Stimulated activated naive B cell treated with anti-CD40 and anti-IgM and Interleukin-4, amounts not matched to agents 10 μg/mL and 1 μg/mL and 100 μg/mL, for 72 hours (primary cell): ENCODE data around the gene SERINC5.

Experiments
- ATAC-seq, 2 donors: fragments of 150-1000 bp; cut with Tn5 transposase; replicated peaks; 2 replicates each; pipeline ENCODE4 v1.10.0; 2021; ENCODE audit warnings: moderate library complexity in 1 of 2
- DNase-seq: peaks from one replicate; pipeline ENCODE4 v3.0.0; 2021
- H3K27ac Mint-ChIP-seq: one replicate; pipeline ENCODE4 v1.8.0; 2022; ENCODE audit warnings: mild to moderate bottlenecking, mixed read lengths
- H3K27me3 Mint-ChIP-seq, 2 donors: one replicate each; pipeline ENCODE4 v1.8.0; 2022; ENCODE audit warnings: mixed read lengths in 2 of 2
- H3K36me3 Mint-ChIP-seq, 2 donors: one replicate each; pipeline ENCODE4 v1.8.0; 2022; ENCODE audit warnings: mixed read lengths in 2 of 2, mild to moderate bottlenecking in 1 of 2
- H3K4me1 Mint-ChIP-seq, 2 donors: one replicate each; pipeline ENCODE4 v1.8.0; 2022; ENCODE audit warnings: mixed read lengths in 2 of 2, mild to moderate bottlenecking in 1 of 2
- H3K4me3 Mint-ChIP-seq, 2 donors: one replicate each; pipeline ENCODE4 v1.8.0; 2022; ENCODE audit warnings: mild to moderate bottlenecking in 2 of 2, mixed read lengths in 2 of 2, moderate library complexity in 1 of 2
- H3K9me3 Mint-ChIP-seq, 2 donors: one replicate each; pipeline ENCODE4 v1.8.0; 2022; ENCODE audit warnings: mixed read lengths in 2 of 2, mild to moderate bottlenecking in 1 of 2

SERINC5 gene

DNA sequence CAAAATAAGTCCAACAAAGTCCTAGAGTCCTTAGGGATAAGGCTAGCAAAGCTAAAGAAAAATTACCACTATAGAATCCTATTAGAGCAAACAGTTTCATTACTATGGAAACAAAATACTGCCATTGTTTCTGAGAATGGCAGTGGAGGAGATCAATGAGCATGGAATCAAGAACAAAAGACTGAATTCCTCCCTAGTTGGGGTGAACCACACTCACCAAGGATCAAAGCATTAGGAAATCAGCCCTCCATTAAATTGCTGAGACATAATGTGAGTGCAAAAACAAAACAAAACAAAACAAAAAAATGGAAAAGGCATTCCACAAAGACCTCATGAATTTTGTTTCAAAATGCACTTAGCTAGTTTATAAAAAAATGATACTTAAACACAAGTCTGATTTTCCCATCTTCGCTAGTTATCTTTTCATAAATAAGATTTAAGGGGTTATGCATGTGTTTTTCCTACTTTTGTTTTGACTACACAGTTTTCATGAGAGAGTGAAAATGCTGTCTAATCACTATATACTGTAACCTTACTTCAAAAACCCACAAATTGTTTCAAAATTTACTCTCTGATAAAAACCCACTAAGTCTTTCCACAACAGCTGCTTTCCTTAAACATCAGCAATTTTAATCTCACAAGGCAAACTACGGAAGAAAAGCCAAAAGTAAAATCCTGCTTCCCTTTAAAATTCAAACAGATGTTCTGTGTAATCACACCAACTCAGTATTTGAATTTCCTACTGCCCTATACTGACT, 9.7 kb downstream of the SERINC5 start:
- Mint-ChIP-seq H3K4me1 (peaks cover 34 to 59% of the 10 kb centered on the region in 2 donors), H3K27ac (no peak overlapping the region), H3K4me3 (peak overlapping the region in 1 of 2 donors; percentile 8), H3K36me3 (peaks cover 24 to 28% of the 10 kb centered on the region in 2 donors), H3K27me3 (no peaks in the 10 kb centered on the region), H3K9me3 (peaks cover 7 to 8% of the 10 kb centered on the region in 2 donors)
- ATAC-seq, result no peak
- no peak for DNase-seq

DNA sequence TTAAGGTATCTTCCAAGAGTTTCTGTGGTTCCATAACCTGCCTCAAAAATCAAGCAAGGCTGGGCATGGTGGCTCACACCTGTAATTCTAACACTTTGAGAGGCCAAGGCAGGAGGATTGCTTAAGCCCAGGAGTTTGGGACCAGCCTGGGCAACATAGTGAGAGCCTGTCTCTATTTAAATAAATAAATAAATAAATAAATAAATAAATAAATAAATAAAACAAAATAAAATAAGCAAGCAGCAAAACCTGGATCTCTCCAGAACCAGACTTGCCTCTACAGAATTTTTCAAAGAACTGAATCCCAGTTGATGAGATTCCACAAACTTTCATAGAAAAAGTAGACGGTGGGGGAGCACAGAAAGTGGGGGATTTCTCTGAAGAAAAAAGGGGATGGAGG, 12.3 kb downstream of the SERINC5 start:
- Mint-ChIP-seq H3K36me3 (peaks cover 25% of the 10 kb centered on the region in 2 donors), H3K27me3 (no peaks in the 10 kb centered on the region), H3K27ac (no peak overlapping the region), H3K4me1 (peaks cover 39 to 73% of the 10 kb centered on the region in 2 donors), H3K4me3 (no peak overlapping the region), H3K9me3 (peaks cover 7 to 8% of the 10 kb centered on the region in 2 donors)
- ATAC-seq, result no peak
- DNase-seq, result no peak

DNA sequence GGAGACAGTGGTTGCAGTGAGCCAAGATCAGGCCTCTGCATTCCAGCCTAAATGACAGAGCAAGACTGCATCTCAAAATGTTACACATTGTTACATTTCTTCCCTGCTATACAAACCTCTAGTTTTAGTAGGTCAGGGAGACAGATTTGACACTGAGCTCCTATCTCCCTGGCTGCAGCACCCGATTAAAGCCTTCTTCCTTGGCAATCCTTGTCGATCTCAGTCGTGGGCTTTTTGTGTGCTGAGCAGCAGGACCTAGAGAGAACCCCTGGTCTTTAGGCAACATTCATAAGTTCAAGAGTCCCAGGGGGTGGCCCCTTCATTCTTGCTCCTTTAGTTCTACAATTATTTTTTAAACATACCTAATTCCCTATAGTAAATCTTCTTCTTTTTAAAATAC, 13.0 kb downstream of the SERINC5 start:
- peaks cover 7 to 8% of the 10 kb centered on the region in 2 donors for H3K9me3 Mint-ChIP-seq
- no peak overlapping the region for H3K4me3 Mint-ChIP-seq
- no peak for DNase-seq
- peaks cover 25% of the 10 kb centered on the region in 2 donors for H3K36me3 Mint-ChIP-seq
- peaks cover 34 to 68% of the 10 kb centered on the region in 2 donors for H3K4me1 Mint-ChIP-seq
- no peak for ATAC-seq
- no peaks in the 10 kb centered on the region for H3K27me3 Mint-ChIP-seq
- H3K27ac Mint-ChIP-seq, result peak overlapping the region; percentile 65

DNA sequence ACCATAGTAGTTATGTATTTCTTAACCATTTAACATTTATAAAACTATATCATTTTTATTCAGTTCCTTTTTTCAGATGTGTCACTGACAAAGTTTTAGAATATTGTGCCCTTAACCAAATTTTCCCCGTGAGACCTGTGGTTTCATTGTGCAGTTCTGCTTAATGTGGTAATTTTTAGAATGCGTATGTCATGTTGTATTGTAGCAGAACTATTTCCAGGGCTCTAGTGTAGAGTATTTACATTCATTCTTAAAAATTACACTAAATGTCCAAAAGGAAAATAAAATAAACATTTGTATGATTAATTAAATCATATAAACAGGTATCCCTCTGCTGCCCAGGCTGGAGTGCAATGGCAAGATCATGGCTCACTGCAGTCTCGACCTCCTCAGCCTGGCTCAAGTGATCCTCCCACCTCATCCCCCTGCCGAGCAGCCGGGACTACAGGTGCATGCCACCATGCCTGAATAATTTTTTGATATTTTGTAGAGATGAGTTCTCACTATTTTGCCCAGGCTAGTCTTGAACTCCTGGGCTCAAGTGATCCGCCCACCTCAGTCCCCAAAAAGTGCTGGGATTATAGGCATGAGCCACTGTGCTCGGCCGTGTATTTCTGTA, 15.4 kb downstream of the SERINC5 start:
- H3K27ac Mint-ChIP-seq, result peak overlapping the region; percentile 75
- H3K4me1 Mint-ChIP-seq, result peaks cover 26 to 55% of the 10 kb centered on the region in 2 donors
- H3K4me3 Mint-ChIP-seq, result peak overlapping the region; percentile 68 to 74
- H3K9me3 Mint-ChIP-seq, result peaks cover 7 to 8% of the 10 kb centered on the region in 2 donors
- DNase-seq, result peak; percentile 41
- no peaks in the 10 kb centered on the region for H3K27me3 Mint-ChIP-seq
- ATAC-seq, result peak; percentile 92 to 95
- H3K36me3 Mint-ChIP-seq, result peaks cover 27 to 30% of the 10 kb centered on the region in 2 donors

DNA sequence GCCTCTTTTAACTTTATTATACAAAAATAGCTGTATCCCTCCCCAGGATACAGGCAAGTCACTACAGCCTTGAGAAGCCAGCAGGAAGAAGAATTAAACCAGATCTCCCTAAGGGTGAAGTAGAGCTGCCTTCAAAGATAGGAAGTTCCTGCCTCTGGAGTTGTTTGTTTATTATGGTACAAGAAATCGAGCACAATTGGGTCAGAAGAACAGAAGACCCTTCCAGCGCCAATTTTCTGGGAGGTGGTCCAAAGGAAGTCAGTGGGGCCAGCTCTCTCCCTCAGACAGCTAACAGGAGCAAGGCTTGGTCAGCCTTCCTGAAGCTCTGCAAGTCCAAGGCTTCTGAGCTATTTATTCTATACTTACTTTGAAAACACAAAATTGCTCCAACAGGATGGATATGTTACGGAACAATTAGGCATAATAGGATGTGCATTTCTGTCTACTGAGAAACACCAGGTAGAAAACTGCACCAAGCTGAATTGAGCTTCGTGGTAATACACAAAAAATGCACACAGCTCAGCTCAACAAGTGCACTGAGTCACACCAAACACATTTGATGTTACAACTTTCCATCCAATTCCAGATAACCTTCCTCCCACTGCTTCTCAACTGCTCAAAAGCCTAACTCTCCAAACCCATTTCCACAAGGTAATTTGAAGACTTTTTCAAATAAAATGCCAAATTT, 16.0 kb downstream of the SERINC5 start:
- Mint-ChIP-seq H3K4me3 (peak overlapping the region; percentile 29 to 33), H3K9me3 (peaks cover 6 to 7% of the 10 kb centered on the region in 2 donors), H3K27me3 (no peaks in the 10 kb centered on the region), H3K4me1 (peaks cover 23 to 52% of the 10 kb centered on the region in 2 donors), H3K36me3 (peaks cover 22 to 24% of the 10 kb centered on the region in 2 donors), H3K27ac (peak overlapping the region; percentile 67)
- ATAC-seq, result peak; percentile 69 to 70
- DNase-seq, result no peak

DNA sequence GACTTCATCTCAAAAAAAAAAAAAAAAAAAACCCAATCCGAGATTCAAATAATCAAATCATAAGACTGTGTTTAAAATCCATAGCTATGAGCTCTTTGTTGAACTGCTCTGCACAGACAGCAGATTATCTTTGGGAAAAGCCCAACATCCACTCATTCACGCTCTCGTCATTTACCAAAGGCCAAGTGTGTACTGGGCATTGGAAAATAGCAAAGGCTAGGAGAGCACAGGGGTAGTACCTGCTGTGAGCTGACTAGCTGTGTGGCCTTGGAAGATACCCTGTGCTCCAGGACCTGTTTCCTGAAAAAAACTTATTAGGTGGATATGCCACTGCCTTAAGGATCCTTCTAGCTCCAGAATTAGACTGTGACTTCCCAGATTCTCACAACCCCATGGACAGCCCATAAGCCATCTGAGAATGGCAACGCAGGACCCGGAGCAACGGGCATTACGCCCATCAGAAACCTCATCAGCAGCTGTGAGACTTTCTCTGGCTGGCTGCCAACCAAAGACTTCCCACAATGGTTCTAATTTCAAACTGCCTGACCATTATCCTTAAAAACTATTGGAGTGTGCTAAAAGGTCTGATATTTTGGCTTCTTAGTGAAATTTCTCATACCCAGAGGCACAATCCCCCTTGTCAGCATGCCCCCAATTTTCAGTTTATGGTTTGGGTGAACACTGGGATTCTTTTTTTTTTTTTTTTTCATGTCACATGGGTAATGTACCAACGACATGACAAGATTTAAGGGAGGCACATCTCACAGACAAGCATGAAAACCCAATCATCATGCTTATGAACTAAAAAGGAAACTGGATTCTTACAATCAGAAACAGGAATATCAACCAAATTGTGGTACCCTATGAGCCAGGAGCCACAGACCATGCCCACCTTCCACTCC, 16.8 kb downstream of the SERINC5 start:
- peaks cover 4 to 9% of the 10 kb centered on the region in 2 donors for H3K9me3 Mint-ChIP-seq
- DNase-seq, result no peak
- no peak for ATAC-seq
- H3K4me1 Mint-ChIP-seq, result peaks cover 26 to 56% of the 10 kb centered on the region in 2 donors
- peaks cover 20 to 22% of the 10 kb centered on the region in 2 donors for H3K36me3 Mint-ChIP-seq
- H3K4me3 Mint-ChIP-seq, result peak overlapping the region; percentile 29 to 33
- H3K27ac Mint-ChIP-seq, result peak overlapping the region; percentile 67
- no peaks in the 10 kb centered on the region for H3K27me3 Mint-ChIP-seq

DNA sequence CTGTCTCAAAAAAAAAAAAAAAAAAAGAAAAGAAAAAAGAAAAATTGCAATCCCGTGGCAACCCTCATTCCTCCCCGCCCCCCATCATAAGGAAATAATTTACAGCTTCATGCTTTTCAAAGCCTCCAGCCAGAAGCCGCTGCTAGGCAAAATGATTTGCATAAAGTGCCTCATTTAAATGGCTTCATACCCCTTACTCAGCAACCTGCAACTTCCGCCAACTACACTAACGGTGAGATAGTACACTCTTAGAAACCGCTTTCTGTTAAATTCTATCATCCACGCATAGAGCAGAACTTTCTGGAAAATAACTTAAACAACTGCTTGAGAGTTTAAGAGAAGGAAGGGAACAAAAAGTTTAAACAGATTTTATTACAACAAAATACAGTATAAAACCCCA, 17.8 kb downstream of the SERINC5 start:
- H3K36me3 Mint-ChIP-seq, result peaks cover 18 to 19% of the 10 kb centered on the region in 2 donors
- DNase-seq, result no peak

DNA sequence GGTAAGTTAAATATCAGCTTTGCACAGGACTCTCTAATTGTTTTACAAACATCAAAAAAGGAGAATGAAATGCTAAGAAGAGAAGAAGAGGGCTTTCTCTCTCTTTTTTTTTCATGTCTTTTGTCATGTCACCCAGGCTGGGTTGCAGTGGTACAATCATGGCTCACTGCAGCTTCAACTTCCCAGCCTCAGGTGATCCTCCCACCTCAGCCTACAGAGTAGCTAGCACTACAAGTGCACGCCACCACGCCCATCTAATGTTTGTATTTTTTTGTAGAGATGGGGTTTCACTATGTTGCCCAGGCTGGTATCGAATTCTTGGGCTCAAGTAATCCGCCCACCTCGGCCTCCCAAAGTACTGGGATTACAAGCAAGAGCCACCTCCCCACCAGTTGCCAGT, 18.6 kb downstream of the SERINC5 start:
- Mint-ChIP-seq H3K4me1 (peaks cover 26 to 51% of the 10 kb centered on the region in 2 donors), H3K4me3 (no peak overlapping the region)

More for the DNA sequence above, 17.8 kb downstream of the SERINC5 start:
- Mint-ChIP-seq H3K4me3 (no peak overlapping the region), H3K4me1 (peaks cover 26 to 54% of the 10 kb centered on the region in 2 donors), H3K9me3 (peaks cover 4 to 7% of the 10 kb centered on the region in 2 donors), H3K27me3 (no peaks in the 10 kb centered on the region), H3K27ac (peak overlapping the region; percentile 14)
- no peak for ATAC-seq

DNA sequence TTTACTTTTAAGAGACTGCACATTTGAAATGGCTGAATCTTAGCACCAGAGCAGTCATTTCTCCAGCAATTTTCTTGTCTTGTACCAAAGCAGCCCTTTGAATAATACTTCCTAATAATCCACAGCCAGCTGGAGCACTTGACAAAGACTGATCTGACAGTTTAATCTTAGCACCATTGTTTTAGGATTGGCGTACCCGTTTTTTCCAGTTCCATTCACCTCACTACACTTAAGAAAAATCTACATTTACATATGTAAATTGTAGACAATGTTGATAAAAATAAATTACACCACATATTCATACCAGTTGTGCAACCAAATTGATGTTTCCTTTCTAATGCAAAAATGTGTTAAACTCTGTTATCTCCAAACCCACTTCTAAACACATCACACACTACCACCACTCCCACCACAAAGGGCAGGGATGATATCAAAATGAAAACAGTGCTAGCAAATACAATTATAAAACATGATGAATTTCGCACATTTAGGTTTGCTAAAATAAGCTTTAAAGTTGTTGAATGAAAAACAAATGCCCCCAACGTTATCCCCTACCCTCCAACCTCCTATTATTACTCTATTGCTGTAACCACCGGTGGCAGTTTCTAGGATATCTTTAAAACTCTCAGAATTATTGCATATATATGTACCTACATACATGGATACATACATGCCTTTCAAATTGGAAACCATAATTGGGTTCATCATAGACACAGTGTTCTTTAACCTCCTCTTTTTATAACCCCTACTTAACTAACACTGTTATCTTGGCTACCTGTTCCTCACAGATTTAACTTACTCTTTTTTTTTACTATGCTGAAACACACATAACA, 21.5 kb downstream of the SERINC5 start:
- ATAC-seq, result no peak

More for the DNA sequence above, 18.6 kb downstream of the SERINC5 start:
- Mint-ChIP-seq H3K27ac (no peak overlapping the region), H3K36me3 (peaks cover 15% of the 10 kb centered on the region in 2 donors), H3K27me3 (no peaks in the 10 kb centered on the region), H3K9me3 (peaks cover 4 to 7% of the 10 kb centered on the region in 2 donors)
- no peak for ATAC-seq
- no peak for DNase-seq

DNA sequence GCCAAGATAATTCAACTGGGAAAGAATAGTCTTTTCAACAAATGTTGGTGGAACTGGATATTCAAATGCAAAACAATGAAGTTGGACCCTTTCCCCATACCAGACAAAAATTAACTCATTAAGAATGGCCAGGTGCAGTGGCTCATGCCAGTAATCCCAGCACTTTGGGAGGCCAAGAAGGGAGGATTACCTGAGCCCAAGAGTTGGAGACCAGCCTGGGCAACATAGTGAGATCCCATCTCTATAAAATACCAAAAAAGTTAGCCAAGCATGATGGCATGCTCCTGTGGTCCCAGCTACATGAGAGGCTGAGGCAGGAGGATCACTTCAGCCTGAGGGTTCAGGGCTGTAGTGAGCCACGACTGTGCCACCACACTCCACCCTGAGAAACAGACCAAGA, 24.2 kb downstream of the SERINC5 start:
- Mint-ChIP-seq H3K9me3 (peaks cover 0 to 1% of the 10 kb centered on the region in 2 donors), H3K4me1 (peaks cover 16 to 33% of the 10 kb centered on the region in 2 donors), H3K27ac (peak overlapping the region; percentile 73), H3K36me3 (peaks cover under 1 to 8% of the 10 kb centered on the region in 2 donors), H3K4me3 (no peak overlapping the region), H3K27me3 (no peaks in the 10 kb centered on the region)
- DNase-seq (no peak), ATAC-seq (no peak)

More for the DNA sequence above, 21.5 kb downstream of the SERINC5 start:
- Mint-ChIP-seq H3K4me1 (peaks cover 25 to 48% of the 10 kb centered on the region in 2 donors), H3K4me3 (no peak overlapping the region), H3K36me3 (peaks cover 3 to 8% of the 10 kb centered on the region in 2 donors), H3K27ac (no peak overlapping the region), H3K9me3 (peaks cover 0 to 1% of the 10 kb centered on the region in 2 donors), H3K27me3 (no peaks in the 10 kb centered on the region)
- DNase-seq, result no peak

DNA sequence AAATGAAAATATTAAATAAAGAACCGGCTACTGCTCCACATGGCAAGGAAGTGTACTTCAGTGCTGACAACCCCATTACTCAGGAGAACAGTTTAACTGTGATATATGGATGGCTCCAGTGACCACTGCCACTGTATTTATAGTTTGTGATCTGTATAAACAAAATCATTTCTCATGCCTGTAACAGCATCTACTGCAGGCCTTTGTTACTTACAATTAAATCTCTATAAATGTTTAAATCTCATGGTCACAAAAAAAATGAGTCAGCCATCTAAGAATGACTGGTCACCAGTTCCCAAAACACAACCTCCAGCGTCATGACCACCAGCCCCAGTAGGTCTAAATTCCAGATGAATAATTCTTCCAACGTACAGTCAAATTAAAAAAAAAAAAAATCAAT, 24.6 kb downstream of the SERINC5 start:
- H3K4me1 Mint-ChIP-seq, result peaks cover 16 to 35% of the 10 kb centered on the region in 2 donors
- H3K27ac Mint-ChIP-seq, result peak overlapping the region; percentile 73
- H3K27me3 Mint-ChIP-seq, result no peaks in the 10 kb centered on the region
- H3K9me3 Mint-ChIP-seq, result peaks cover 0 to 1% of the 10 kb centered on the region in 2 donors
- ATAC-seq (no peak), DNase-seq (no peak)
- no peak overlapping the region for H3K4me3 Mint-ChIP-seq
- peaks cover 0 to 8% of the 10 kb centered on the region in 2 donors for H3K36me3 Mint-ChIP-seq

DNA sequence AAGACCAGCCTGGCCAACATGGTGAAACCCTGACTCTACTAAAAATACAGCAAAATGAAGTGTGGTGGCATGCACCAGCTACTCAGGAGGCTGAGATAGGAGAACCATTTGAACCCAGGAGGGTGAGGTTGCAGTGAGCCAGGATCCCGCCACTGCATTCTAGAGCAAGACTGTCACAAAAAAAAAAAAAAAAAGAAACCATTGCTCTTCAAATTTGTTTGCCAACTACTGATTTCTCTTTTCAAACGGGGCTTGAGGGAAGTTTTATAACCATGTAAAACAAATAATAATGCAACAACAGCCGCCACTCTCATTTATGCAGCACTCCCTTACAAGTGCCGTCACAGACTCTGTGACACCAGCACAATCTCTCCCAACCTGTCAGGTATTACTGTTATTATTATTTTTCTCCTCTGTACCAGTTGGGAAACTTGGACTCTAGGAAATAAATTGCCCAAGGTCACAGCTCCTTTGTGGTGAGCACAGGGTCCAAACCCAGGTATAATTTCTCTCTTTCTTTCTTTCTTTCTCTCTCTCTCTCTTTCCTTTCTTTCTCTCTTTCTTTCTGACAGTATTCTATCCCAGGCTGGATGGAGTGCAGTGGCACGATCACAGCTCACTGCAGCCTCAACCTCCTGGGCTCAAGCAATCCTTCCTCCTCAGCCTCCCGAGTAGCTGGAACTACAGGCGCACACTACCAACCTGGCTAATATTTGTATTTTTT, 25.4 kb downstream of the SERINC5 start:
- Mint-ChIP-seq H3K9me3 (peaks cover 0 to 1% of the 10 kb centered on the region in 2 donors), H3K4me1 (peaks cover 16 to 38% of the 10 kb centered on the region in 2 donors), H3K27me3 (no peaks in the 10 kb centered on the region), H3K27ac (no peak overlapping the region), H3K4me3 (no peak overlapping the region), H3K36me3 (peaks cover 2 to 4% of the 10 kb centered on the region in 2 donors)
- DNase-seq (no peak), ATAC-seq (no peak)
